Heart right ventricle (tissue), 16 donors: ENCODE data around the gene HYAL3. TPM values are rescaled to one million over a fixed set of nuclear protein-coding genes. Genes with fewer than 3 reads are reported as not detected.
A peak's percentile ranks its signal among the peaks of the same experiment; 100 is the strongest.

Experiments used
- ATAC-seq, 8 donors: fragments of 200-7000 bp; cut with Tn5 transposase; one replicate each; pipeline ENCODE4 v1.9.1; 2020; ENCODE audit warnings: mild to moderate bottlenecking in 8 of 8, moderate library complexity in 8 of 8, moderate number of reproducible peaks in 1 of 8
- DNase-seq, 2 donors: peaks; one replicate each; pipeline ENCODE4 v3.0.0-alpha.2; 2020
- H3K27ac ChIP-seq, 10 donors: fragments of 200-600 bp; sonication (generic) in 2 of 10; one replicate each; pipeline versions ENCODE4 v1.5.0 to v1.8.0; 2020 to 2022; ENCODE audit warnings: mild to moderate bottlenecking in 3 of 10
- H3K27me3 ChIP-seq, 7 donors: fragments of 200-600 bp; one replicate each; pipeline ENCODE4 v1.8.0; 2021 to 2022; ENCODE audit warnings: mild to moderate bottlenecking in 2 of 7
- H3K36me3 ChIP-seq, 9 donors: fragments of 200-600 bp; sonication (generic) in 1 of 9; one replicate each; pipeline versions ENCODE4 v1.5.0 to v1.8.0; 2020 to 2022; ENCODE audit warnings: mild to moderate bottlenecking in 2 of 9
- H3K4me1 ChIP-seq, 9 donors: fragments of 200-600 bp; sonication (generic) in 1 of 9; one replicate each; pipeline versions ENCODE4 v1.5.0 to v1.8.0; 2020 to 2022; ENCODE audit warnings: mild to moderate bottlenecking in 4 of 9
- H3K4me3 ChIP-seq, 10 donors: fragments of 200-600 bp; sonication (generic) in 2 of 10; one replicate each; pipeline versions ENCODE4 v1.5.0 to v1.8.0; 2020 to 2022; ENCODE audit warnings: mild to moderate bottlenecking in 7 of 10, moderate library complexity in 2 of 10
- H3K9me3 ChIP-seq, 11 donors: fragments of 200-600 bp in 10 of 11; sonication (generic) in 2 of 11; one replicate each; pipeline versions ENCODE4 v1.5.0 to v1.8.0; 2013 to 2022; ENCODE audit warnings: mild to moderate bottlenecking in 2 of 11, control low read depth in 1 of 11, moderate library complexity in 1 of 11
- WGBS, 2 donors: extraction: QIAGEN DNeasy Blood & Tissue Kit; methylation state at CpG; one replicate each; pipeline ENCODE4 v1.1.7; 2013; ENCODE audit warnings: inconsistent platforms in 1 of 2; 5-methylcytosine and 5-hydroxymethylcytosine counted together
- intact Hi-C, 10 donors: fragments of 100-400 bp; cut with DNase I; formaldehyde crosslinking; loops; one replicate each; pipeline versions ENCODE4 v1.11.1 to v1.14.2; 2022
- polyA plus RNA-seq, 2 donors: library from polyadenylated mRNA; stranded (reverse); fragments of 200-250 nt; gene quantifications; one replicate each; pipeline ENCODE4 v1.2.3, GENCODE V29; 2013
- total RNA-seq, 10 donors: library from RNA; stranded (reverse); fragmentation: NEBNext Ultra II Directional in 3 of 10; extraction: Animal tissue kit (Norgen Biotek cat#: 25700) in 3 of 10; gene quantifications; one replicate each; pipeline versions ENCODE4 v1.2.1 to v1.2.4, GENCODE V29; 2021 to 2023
- TF ChIP-seq, protein P1 (sequence below), 9 donors: fragments of 200-600 bp; sonication (generic) in 2 of 9; IDR thresholded peaks; one replicate each; pipeline versions ENCODE4 v1.5.0 to v1.8.0; 2021 to 2022; ENCODE audit warnings: antibody characterized with exemption in 9 of 9, mild to moderate bottlenecking in 5 of 9, moderate library complexity in 1 of 9
- donor health status: Arrhythmogenic right ventricular cardiomyopathy.
- donor health status: ischemic (EF 13 %, LVEDD 7.1; RV severe dilation, severe dysfunction).
- donor health status: healthy with polysubstance abuse.
- donor health status: DM: no; HTN: yes; CAD: no.
- donor health status: DM: no; HTN: no; CAD: no.
- donor health status: ischemic (EF 25% LVEDD 6.9; RV normal size, moderate dysfunction).
- donor health status: ischemic (EF 25% LVEDD 5.7; RV mildly dilated, moderate dysfunction).
- donor health status: healthy.
- donor health status: DM: yes; HTN: yes; CAD: no.
- donor health status: Ischemic cardiomyopathy.
- donor health status: ischemic (EF 35%, LVEDD 5.7; RV mildly dilated, moderate dysfunction).
- donor health status: nonischemic (EF 11% LVEDD 7.7; RV severe dilation, severe dysfunction).
- donor health status: DM: yes; HTN: yes; CAD: no.
- donor health status: PGD.
- donor health status: ischemic (EF 29% LVEDD 5.4; RV normal size, mild dysfunction).
- donor health status: nonischemic (EF 23%, LVEDD 6.1; RV moderate dilation, normal function).

The HYAL3 gene
- total and polyA plus RNA-seq, 12 donors = 0.80 to 3.0 (median 2.0) TPM

DNA sequence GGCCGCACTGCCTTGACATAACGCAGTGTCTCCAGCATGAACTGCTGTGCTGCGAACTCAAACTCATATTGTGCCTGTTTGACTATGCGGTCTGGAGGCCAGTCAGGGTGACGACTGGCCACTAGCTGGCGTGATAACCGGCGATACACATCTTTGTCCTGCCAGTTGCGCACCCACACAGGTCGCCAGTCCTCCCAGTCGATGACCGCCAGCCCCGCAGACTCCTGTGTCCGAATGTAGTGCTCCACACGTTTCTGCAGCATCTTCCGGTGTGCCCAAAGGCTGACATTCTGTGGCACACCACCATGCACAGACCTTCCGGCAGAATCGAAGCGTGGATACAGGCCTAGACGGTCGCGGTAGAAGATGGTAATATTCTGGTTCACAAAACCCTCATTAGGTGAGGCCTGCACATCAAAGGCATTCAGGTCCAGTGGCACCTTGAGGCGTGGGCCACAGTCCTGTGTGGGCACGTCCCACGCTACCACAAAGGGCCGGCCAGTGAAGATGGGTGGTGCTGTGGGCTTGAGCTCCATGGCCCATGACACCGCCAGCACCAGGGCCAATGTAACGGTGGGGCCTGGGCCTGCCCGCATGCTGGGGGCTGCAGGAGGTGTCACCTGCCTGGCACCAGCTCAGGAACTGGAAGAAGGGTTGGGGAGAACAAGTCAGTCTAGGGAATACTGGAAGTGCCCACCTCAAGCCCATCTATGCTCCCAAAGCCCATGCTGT, 20.9 kb upstream of the HYAL3 start:
- peak overlapping the region; percentile 57 to 88 (median 80) for H3K4me3 ChIP-seq
- H3K27ac ChIP-seq = peak overlapping the region; percentile 91 to 99 (median 97)
- no peak for ATAC-seq
- peaks cover 0 to 57% (median 33%) of the 10 kb centered on the region in 9 donors for H3K36me3 ChIP-seq
- no peaks in the 10 kb centered on the region for H3K9me3 ChIP-seq
- TF ChIP-seq, protein P1, sequence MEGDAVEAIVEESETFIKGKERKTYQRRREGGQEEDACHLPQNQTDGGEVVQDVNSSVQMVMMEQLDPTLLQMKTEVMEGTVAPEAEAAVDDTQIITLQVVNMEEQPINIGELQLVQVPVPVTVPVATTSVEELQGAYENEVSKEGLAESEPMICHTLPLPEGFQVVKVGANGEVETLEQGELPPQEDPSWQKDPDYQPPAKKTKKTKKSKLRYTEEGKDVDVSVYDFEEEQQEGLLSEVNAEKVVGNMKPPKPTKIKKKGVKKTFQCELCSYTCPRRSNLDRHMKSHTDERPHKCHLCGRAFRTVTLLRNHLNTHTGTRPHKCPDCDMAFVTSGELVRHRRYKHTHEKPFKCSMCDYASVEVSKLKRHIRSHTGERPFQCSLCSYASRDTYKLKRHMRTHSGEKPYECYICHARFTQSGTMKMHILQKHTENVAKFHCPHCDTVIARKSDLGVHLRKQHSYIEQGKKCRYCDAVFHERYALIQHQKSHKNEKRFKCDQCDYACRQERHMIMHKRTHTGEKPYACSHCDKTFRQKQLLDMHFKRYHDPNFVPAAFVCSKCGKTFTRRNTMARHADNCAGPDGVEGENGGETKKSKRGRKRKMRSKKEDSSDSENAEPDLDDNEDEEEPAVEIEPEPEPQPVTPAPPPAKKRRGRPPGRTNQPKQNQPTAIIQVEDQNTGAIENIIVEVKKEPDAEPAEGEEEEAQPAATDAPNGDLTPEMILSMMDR (IDR thresholded peaks at IDR 0.05) = peak in 2 of 9 donors; percentile 6 to 22
- no peak for DNase-seq
- H3K4me1 ChIP-seq = peaks cover 29 to 81% (median 68%) of the 10 kb centered on the region in 9 donors
- intact Hi-C loops = loop anchor here in 4 of 10 donors (2.0 to 10.0 kb wide), 5 partner anchors 19 to 83 kb away; partner anchors contain the start of genes GNAI2 (in 1 of the 4) and SEMA3B (in 1 of the 4)
- H3K27me3 ChIP-seq = no peaks in the 10 kb centered on the region
- WGBS, 2 donors = 67 to 71% methylated on average over 29 of the region's 29 CpGs

DNA sequence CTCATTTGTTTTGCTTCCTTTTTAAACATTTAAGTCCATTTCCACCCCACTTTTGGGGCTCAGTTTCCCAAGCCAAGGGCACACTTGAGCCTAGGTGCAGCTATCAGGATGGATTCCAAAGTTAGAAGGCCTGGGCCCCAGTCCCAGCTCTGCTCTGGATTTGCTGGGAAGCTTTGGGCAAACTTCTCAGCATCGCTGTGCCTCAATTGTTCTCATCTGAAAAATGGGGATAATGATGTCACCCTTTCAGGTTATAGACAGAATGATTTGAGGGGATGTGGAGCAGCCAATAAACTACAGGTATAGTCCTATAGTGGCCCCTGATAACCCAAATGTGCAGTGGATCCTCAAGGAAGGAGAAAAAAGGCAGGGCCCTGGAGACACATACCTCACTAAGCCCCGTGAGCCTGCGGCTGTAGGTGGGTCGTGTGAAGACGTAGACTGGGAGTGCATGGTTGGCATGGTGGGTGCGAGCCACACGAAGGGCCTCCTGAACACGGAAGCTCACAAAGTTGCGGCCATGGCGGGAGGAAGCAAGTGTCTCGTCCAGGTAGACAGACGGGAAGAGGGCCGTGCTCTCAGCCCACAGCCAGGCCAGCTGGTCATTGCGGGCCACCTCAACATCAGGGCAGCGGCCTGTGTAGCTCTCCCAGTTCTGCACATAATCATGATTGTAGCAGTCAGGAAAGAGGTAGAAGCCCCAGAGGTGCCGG, 20.1 kb upstream of the HYAL3 start:
- TF ChIP-seq, protein P1 (IDR thresholded peaks at IDR 0.05) = no peak
- ATAC-seq (no peak), DNase-seq (no peak)
- Histone ChIP-seq H3K4me1 (peaks cover 24 to 77% (median 61%) of the 10 kb centered on the region in 9 donors), H3K27me3 (no peaks in the 10 kb centered on the region), H3K27ac (peak overlapping the region; percentile 61 to 99 (median 97)), H3K4me3 (peak overlapping the region in 9 of 10 donors; percentile 57 to 88 (median 81)), H3K36me3 (peaks cover 0 to 58% (median 33%) of the 10 kb centered on the region in 9 donors), H3K9me3 (no peaks in the 10 kb centered on the region)
- intact Hi-C loops = no loop called here
- WGBS, 2 donors = 69 to 79% methylated on average over 16 of the region's 16 CpGs

DNA sequence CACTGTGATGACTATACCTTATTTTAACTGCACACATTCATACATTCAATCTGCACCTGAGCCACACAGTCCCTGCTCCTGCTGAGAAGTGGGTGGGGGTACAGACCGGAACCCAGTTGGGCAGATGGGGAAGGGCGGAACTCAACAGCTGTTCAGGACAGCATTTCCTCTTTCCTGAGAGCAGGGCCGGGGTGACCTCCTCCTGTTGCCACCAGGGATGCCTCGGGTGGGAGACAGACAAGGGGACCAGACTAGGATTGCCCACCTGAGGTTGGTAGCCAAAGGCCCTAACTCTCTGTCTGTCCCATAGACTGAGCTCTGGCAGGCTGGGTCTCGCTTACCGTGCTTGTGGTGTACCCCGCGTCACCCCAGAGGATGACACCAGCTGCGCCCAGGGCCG, 19.4 kb upstream of the HYAL3 start:
- DNase-seq = no peak
- Histone ChIP-seq H3K9me3 (no peaks in the 10 kb centered on the region), H3K4me3 (peak overlapping the region in 9 of 10 donors; percentile 57 to 88 (median 81)), H3K27ac (peak overlapping the region in 9 of 10 donors; percentile 21 to 99 (median 97)), H3K36me3 (peaks cover 0 to 58% (median 33%) of the 10 kb centered on the region in 9 donors), H3K27me3 (no peaks in the 10 kb centered on the region), H3K4me1 (peaks cover 19 to 72% (median 55%) of the 10 kb centered on the region in 9 donors)
- TF ChIP-seq, protein P1 (IDR thresholded peaks at IDR 0.05) = no peak
- no peak for ATAC-seq
- WGBS, 2 donors = 73 to 85% methylated on average over 10 of the region's 10 CpGs
- intact Hi-C loops = no loop called here

DNA sequence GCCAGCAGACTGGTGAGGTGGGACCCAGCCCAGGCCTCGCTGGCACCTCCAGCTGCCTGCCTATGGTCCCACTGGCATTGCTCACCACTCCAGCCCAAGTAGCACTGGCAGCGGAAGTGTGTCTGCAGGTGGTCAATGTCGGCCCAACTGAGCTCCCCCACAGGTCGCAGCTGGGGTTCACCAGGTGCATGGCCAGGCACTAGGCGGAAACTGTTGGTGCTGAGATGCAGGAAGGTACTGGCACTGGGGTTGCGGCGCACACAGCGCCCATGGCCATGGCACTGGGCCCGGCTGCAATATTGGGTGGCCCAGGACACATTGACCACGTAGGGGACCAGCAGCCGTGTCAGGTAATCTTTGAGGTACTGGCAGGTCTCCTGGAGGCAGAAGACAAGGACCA, 19.0 kb upstream of the HYAL3 start:
- intact Hi-C loops = no loop called here
- H3K36me3 ChIP-seq = peaks cover 0 to 58% (median 33%) of the 10 kb centered on the region in 9 donors
- H3K4me1 ChIP-seq = peaks cover 17 to 67% (median 52%) of the 10 kb centered on the region in 9 donors
- H3K4me3 ChIP-seq = peak overlapping the region in 9 of 10 donors; percentile 57 to 88 (median 81)
- no peak for DNase-seq
- TF ChIP-seq, protein P1 (IDR thresholded peaks at IDR 0.05) = no peak
- 86 to 90% methylated on average over 11 of the region's 11 CpGs for WGBS, 2 donors
- no peaks in the 10 kb centered on the region for H3K27me3 ChIP-seq
- no peaks in the 10 kb centered on the region for H3K9me3 ChIP-seq
- H3K27ac ChIP-seq = peak overlapping the region in 9 of 10 donors; percentile 21 to 99 (median 91)
- no peak for ATAC-seq
